Stimulated activated naive B cell treated with anti-CD40 and anti-IgM and Interleukin-4, amounts not matched to agents 10 μg/mL and 1 μg/mL and 100 μg/mL, for 72 hours (primary cell): Measurements from ENCODE around the gene C9orf50.
A peak's percentile ranks its signal among the peaks of the same experiment; 100 is the strongest.
"Not testable (repeated sequence)": the region's sequence is repeated elsewhere in the genome, so short reads cannot be mapped to it uniquely, and the experiment has no call there.

ENCODE experiments used
- ATAC-seq, 2 donors: fragments of 150-1000 bp; cut with Tn5 transposase; replicated peaks; 2 replicates each; pipeline ENCODE4 v1.10.0; 2021; ENCODE audit warnings: moderate library complexity in 1 of 2
- DNase-seq: peaks from one replicate; pipeline ENCODE4 v3.0.0; 2021
- H3K27ac Mint-ChIP-seq: one replicate; pipeline ENCODE4 v1.8.0; 2022; ENCODE audit warnings: mild to moderate bottlenecking, mixed read lengths
- H3K27me3 Mint-ChIP-seq, 2 donors: one replicate each; pipeline ENCODE4 v1.8.0; 2022; ENCODE audit warnings: mixed read lengths in 2 of 2
- H3K36me3 Mint-ChIP-seq, 2 donors: one replicate each; pipeline ENCODE4 v1.8.0; 2022; ENCODE audit warnings: mixed read lengths in 2 of 2, mild to moderate bottlenecking in 1 of 2
- H3K4me1 Mint-ChIP-seq, 2 donors: one replicate each; pipeline ENCODE4 v1.8.0; 2022; ENCODE audit warnings: mixed read lengths in 2 of 2, mild to moderate bottlenecking in 1 of 2
- H3K4me3 Mint-ChIP-seq, 2 donors: one replicate each; pipeline ENCODE4 v1.8.0; 2022; ENCODE audit warnings: mild to moderate bottlenecking in 2 of 2, mixed read lengths in 2 of 2, moderate library complexity in 1 of 2
- H3K9me3 Mint-ChIP-seq, 2 donors: one replicate each; pipeline ENCODE4 v1.8.0; 2022; ENCODE audit warnings: mixed read lengths in 2 of 2, mild to moderate bottlenecking in 1 of 2

The C9orf50 gene

DNA sequence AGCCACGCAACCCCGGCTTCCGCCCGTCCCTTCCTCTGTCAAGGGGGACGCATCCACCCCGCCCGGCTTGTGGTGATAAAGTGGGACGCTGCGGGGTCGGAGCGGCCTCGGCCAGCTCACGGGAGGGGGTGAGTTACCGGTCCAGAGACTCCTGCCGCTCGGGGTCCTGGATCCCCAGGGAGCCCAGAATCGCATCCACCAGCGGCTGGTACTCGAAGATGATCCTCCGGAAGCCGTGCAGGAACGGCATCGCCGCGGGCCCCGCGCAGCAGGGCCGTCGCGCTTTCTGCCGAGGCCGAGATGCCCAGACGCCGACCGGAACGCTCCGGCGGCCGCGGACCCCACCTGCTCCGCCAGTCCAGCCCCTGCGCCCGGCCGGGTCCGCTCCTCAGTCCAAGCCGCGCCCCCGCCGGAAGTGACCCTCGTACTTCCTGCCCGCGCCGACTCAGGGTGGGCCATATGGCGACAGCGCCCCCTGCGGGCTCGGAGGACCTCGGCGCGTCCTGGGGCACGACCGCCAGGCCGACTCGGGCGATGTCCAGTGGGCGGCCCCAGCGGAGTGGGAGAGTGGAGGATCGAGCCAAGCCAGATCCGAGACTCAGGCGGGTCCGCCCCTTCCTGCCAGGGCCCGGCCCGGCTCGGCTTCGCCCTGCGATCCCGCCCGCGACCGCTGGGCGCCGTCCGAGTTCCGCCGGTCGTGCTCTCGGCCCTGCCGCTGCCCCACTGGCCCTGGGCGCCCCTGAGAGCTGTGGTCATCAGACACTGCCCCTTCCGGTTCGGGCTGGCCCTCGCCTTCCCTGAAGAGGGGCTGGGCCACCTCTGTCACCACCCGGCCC lies 21.1 kb upstream of the C9orf50 start, which contains the start of gene ASB6:
Gene ASB6, minus strand, starts transcription at position 402 of the 836 bp plus-strand sequence. Its CDS starts 152 bp downstream, at position 250.
- H3K27me3 Mint-ChIP-seq = peaks cover 0 to 6% of the 10 kb centered on the region in 2 donors
- H3K9me3 Mint-ChIP-seq = peaks cover 0 to 3% of the 10 kb centered on the region in 2 donors
- ATAC-seq (peak; percentile 98), DNase-seq (peak; percentile 98)
- H3K36me3 Mint-ChIP-seq = peaks cover 10 to 15% of the 10 kb centered on the region in 2 donors
- peak within 1 kb of the TSS; percentile 90 for H3K27ac Mint-ChIP-seq
- H3K4me1 Mint-ChIP-seq = peaks cover 20 to 44% of the 10 kb centered on the region in 2 donors
- peak within 1 kb of the TSS; percentile 82 to 93 for H3K4me3 Mint-ChIP-seq

DNA sequence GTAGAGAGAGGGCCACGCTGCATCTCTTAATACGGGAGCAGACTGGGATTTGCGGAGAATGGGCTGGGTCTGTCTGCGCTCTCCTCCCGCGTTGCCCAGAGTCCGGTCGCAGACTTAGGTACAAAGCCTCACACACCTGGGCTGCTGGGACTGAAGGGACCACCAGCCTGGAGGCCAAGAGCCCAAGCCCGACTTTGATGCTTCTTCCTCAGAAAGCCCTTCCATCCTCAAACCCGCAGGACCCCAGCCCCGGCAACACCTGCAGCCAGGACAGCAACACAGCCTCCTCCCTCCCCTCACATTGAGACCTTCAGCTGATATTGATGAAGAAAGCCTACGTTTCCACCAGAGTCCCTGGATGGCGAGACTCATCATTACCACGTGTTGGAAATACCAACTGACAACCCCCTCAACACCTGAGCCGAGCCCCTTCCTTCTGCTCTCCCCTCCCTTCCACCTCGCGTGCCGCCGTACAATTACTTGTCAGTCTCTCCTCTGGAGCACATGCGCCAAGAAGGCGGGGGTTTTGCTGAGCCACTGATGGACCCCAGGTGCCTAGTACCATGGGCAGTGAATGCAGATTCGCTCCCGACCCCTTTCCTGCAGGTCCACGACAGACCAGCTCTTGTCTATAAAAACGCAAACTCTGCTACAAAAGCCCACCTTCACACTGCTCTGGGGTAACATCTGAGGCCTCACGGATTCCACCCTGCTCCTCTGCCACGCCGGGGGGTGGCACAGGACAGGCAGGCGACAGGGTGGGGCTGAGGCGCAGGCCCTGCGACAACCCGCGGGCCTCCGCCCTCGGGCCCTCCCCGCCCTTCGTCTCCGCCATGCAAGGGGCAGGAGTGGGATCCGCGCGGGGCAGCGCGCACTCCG lies 20.2 kb upstream of the C9orf50 start:
- peak; percentile 26 to 28 for ATAC-seq
- peaks cover 20 to 44% of the 10 kb centered on the region in 2 donors for H3K4me1 Mint-ChIP-seq

DNA sequence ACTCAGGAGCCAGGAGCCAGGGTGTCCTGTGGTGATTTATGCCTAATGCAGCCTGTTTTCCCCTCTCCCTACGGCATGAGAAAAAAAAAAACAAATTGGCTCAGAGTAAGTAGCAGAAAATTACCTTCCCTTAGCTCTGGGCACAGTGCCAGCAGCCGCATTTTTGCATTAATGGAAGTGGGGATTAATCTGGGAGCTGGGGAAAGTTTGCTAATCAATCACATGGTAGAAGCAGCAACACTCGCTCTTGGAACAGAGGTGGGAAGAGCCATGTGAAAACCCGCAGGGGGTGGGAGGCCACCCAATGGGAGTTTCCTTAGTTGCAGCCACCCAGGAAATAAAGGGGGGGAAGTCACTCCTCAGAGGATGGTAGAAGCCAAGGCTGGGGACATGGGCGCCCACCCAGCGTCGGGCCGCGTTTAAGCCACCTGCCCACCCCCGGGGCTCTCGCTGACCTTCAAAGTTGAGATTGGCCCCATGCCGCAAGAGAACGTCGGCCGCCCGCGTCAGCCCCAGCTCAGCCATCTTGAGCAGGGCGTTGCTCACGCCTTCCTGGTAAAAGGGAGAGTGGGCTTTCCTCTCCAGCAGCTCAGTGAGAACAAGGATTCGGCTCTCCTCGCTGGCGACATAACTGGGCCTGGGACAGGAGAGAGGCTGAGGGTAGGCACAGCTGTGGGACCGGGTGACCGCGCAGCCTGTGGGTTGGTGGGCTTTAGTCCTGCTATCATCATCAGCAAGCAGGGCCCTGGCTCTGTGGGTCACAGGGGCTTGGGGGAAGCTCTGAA lies 19.4 kb upstream of the C9orf50 start:
- DNase-seq (no peak), ATAC-seq (no peak)
- Mint-ChIP-seq H3K27ac (no peak overlapping the region), H3K4me1 (peaks cover 20 to 44% of the 10 kb centered on the region in 2 donors), H3K36me3 (peaks cover 11 to 20% of the 10 kb centered on the region in 2 donors), H3K9me3 (no peaks in the 10 kb centered on the region), H3K27me3 (no peaks in the 10 kb centered on the region), H3K4me3 (peak overlapping the region; percentile 82 to 93)

More for the DNA sequence above, 20.2 kb upstream of the C9orf50 start:
- Mint-ChIP-seq H3K27ac (peak overlapping the region; percentile 83), H3K9me3 (no peaks in the 10 kb centered on the region), H3K36me3 (peaks cover 10 to 15% of the 10 kb centered on the region in 2 donors), H3K27me3 (no peaks in the 10 kb centered on the region), H3K4me3 (peak overlapping the region; percentile 82 to 93)
- no peak for DNase-seq

DNA sequence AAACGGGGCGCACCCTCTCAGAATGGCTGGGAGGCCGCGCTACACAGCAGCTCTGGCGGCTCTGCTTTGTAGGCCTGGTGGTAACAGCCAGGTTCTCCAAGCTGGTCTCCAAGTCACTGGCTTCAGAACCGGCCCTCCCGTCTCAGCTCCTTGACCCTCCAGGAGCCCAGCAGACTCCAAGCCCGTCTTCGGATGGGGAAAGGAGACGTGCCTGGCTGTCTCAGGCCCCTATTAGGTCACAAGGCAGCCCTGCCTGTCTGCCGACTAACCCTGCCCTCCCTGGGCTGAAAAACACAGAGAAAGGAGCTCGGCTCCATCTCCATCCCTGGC lies 18.8 kb upstream of the C9orf50 start:
- no peak for DNase-seq

DNA sequence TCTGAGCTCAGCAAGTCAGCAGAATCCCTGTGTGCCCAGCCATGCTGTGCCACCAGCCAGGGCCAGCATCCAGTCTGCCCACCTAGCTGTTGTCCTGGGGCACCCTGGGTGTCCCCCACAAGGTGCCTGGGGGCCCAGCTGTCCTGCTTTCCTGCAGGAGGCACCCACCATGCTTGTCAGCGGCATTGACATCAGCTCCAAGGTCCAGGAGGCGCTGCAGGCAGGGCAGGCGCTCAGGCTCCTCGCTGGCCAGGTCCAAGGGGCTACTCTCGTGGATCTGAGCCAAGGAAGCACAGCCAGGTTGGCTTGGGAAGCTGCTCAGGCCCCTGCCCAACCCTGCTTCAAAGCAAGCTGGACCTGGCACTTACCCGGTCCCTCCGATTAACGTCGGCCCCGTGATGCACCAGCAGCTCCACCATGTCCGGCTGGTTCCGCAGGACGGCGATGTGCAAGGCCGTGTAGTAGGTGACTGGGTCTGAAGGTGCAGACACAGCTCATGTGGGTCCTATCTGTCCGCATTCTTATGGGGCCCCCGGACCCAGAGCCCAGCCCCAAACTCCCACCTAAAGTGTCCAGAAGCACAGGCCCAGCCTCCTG lies 18.2 kb upstream of the C9orf50 start:
- ATAC-seq (no peak), DNase-seq (no peak)
- Mint-ChIP-seq H3K27me3 (no peaks in the 10 kb centered on the region), H3K9me3 (no peaks in the 10 kb centered on the region), H3K4me3 (no peak overlapping the region), H3K4me1 (peaks cover 20 to 46% of the 10 kb centered on the region in 2 donors), H3K27ac (no peak overlapping the region), H3K36me3 (peaks cover 15 to 25% of the 10 kb centered on the region in 2 donors)

More for the DNA sequence above, 18.8 kb upstream of the C9orf50 start:
- Mint-ChIP-seq H3K27ac (no peak overlapping the region), H3K36me3 (peaks cover 15 to 25% of the 10 kb centered on the region in 2 donors), H3K4me1 (peaks cover 20 to 46% of the 10 kb centered on the region in 2 donors), H3K4me3 (peak overlapping the region; percentile 82 to 93), H3K9me3 (no peaks in the 10 kb centered on the region), H3K27me3 (no peaks in the 10 kb centered on the region)
- no peak for ATAC-seq

DNA sequence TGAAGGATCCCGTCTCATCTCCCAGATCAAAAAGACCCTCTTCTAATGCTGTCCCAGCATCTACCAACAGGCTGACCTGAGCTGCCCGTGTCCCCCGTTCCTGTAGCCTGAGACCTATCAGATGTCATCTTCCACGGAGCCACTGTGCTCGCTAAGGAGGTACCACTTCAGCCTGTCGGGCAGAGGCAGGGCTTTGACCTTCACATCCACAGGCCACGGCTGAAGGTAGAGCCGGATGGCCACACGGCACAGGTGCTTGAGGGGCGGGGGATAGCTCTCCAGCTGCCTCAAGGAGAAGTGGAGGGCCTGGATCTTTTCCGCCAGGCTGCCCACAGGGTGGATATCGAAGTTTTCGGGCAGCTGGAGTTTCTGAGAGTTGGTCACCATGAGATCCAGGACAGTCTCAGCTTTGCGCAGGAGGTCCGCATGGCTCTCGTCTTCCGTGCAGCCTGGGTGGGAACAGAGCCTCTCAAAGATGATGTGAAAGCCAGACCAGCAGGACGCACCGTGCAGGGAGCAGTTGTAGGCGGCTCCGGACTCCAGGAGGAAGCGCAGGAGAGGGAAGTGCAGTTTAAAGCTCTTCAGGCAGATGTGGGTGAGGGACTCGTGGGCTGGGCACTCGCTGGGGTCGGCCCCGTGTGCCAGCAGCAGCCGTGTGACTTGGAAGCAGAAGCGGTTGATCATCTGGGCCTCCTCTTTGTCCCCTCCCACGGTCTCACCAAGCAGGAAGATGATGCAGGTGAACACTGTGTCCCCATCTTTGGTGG lies 17.0 kb upstream of the C9orf50 start:
- no peak for DNase-seq
- H3K27ac Mint-ChIP-seq = peak overlapping the region; percentile 84
- ATAC-seq = no peak
- H3K4me3 Mint-ChIP-seq = peak overlapping the region in 1 of 2 donors; percentile 27
- H3K27me3 Mint-ChIP-seq = no peaks in the 10 kb centered on the region
- peaks cover 23 to 46% of the 10 kb centered on the region in 2 donors for H3K4me1 Mint-ChIP-seq
- H3K9me3 Mint-ChIP-seq = no peaks in the 10 kb centered on the region
- H3K36me3 Mint-ChIP-seq = peaks cover 18 to 29% of the 10 kb centered on the region in 2 donors

DNA sequence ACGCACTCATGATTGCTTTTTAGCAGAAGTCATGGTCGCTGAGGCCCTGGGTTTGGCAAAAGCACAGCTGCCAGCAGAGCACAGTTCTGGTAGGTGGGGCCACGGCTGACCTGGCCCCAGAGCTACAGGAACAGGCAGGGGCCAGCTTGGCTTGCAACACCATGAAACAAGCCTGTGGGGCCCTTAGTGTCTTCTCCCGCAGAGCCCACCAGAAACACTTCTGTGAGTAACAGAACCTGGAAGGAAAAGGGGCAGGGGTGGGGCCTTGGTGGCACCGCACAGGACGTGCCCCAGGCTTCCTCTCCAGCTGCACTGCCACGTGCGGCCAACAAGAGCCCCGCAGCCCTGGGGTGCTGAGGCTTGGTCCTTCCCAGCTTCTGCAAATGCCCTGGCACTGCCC lies 16.2 kb upstream of the C9orf50 start:
- H3K9me3 Mint-ChIP-seq = no peaks in the 10 kb centered on the region
- no peak for DNase-seq
- H3K27me3 Mint-ChIP-seq = no peaks in the 10 kb centered on the region
- H3K4me3 Mint-ChIP-seq = no peak overlapping the region
- H3K36me3 Mint-ChIP-seq = peaks cover 23 to 33% of the 10 kb centered on the region in 2 donors
- ATAC-seq = no peak
- H3K27ac Mint-ChIP-seq = no peak overlapping the region
- H3K4me1 Mint-ChIP-seq = peaks cover 24 to 45% of the 10 kb centered on the region in 2 donors

DNA sequence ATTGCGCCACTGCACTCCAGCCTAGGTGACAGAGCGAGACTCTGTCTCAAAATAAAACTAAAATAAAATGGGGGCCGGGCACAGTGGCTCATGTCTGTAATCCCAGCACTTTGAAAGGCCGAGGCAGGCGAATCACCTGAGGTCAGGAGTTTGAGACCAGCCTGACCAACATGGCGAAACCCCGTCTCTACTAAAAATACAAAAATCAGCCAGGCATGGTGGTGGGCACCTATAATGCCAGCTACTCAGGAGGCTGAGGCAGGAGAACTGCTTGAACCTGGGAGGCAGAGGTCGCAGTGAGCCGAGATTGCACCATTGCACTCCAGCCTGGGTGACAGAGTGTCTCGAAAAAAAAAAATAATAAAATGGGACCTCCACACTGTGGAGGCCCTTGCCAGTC lies 15.4 kb upstream of the C9orf50 start:
- not testable (repeated sequence) for H3K4me3 Mint-ChIP-seq, H3K9me3 Mint-ChIP-seq, DNase-seq, H3K27me3 Mint-ChIP-seq, ATAC-seq
- Mint-ChIP-seq H3K4me1 (peaks cover 30 to 49% of the 10 kb centered on the region in 2 donors), H3K27ac (peak overlapping the region; percentile 9), H3K36me3 (peaks cover 29 to 40% of the 10 kb centered on the region in 2 donors)

DNA sequence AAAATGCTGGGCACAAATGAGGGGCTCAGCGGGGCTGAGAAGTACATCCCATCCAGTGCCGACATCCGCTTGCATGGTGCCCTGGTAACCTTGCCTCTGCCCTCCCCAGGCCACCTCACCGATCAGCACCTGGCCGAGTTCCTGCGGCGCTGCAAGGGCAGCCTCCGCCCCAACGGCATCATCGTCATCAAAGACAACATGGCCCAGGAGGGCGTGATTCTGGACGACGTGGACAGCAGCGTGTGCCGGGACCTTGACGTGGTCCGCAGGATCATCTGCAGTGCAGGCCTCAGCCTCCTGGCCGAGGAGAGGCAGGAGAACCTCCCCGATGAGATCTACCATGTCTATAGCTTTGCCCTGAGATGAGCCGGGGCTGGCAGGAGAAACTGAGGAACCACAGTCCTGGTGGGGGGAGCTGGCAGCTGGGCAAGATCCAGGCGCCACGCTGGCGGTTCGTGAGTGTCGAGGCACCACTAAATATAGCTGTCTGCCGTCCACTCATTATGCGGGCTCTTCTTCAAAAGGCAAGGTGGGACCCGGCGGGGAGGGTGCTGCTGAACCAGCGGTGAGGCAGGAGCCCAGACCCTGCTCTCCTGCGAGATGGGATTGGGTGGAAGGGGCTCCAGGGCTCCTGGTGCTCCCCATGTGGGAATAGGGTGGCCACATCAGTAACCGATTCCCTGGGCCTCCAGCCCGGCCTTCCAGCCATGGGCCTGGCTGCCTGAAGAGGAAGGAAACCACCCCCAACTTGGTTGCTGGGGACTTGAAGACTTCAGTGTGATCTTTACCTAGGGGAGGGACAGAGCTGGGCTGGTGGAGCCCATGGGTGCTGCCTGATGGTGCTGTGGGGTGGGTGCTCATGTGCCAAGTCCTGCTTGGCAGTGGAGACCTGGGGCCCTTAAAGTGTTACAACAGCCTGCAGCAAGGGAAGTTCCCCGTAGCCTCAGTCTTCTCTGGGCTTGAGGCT lies 14.5 kb upstream of the C9orf50 start:
- Mint-ChIP-seq H3K27me3 (no peaks in the 10 kb centered on the region), H3K9me3 (no peaks in the 10 kb centered on the region), H3K4me1 (peaks cover 30 to 49% of the 10 kb centered on the region in 2 donors), H3K4me3 (no peak overlapping the region), H3K27ac (peak overlapping the region; percentile 14), H3K36me3 (peaks cover 35 to 50% of the 10 kb centered on the region in 2 donors)
- ATAC-seq (no peak), DNase-seq (no peak)

DNA sequence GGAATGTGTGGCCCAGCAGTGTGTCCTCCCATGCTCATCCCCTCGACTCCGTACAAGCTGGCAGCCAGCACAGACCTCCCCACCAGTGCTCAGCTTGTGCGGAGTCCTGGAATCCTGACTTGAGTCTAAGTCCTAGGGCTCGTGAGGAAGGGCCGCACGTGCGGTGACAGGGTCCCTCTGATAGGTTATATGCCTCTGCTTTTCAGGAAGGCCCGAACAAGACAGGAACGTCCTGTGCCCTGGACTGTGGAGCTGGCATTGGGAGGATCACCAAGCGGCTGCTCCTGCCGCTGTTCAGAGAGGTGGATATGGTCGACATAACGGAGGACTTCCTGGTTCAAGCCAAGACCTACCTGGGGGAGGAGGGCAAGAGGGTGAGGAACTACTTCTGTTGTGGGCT lies 12.9 kb upstream of the C9orf50 start:
- Mint-ChIP-seq H3K27me3 (no peaks in the 10 kb centered on the region), H3K4me3 (no peak overlapping the region), H3K9me3 (no peaks in the 10 kb centered on the region), H3K36me3 (peaks cover 34 to 48% of the 10 kb centered on the region in 2 donors), H3K27ac (no peak overlapping the region), H3K4me1 (peaks cover 34 to 49% of the 10 kb centered on the region in 2 donors)
- ATAC-seq (no peak), DNase-seq (no peak)

DNA sequence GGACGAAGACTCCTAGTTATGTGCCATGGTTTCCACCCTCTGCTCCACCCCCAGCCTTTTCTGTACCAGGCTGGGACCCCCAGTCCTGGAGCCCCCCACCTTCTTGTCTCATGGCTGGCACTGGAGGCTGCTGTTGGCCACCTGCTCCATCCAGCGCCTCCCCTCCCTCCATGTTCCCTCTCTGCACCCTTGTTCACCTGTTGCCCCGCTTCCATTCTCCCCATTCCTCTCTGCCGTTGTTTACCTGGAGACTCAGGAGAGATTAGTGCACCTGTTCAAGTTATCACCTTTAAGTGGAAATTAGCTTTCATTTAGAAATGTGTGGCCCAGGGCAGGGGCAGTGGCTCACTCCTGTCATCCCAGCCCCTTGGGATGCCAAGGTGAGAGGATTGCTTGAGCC lies 12.3 kb upstream of the C9orf50 start:
- Mint-ChIP-seq H3K36me3 (peaks cover 31 to 44% of the 10 kb centered on the region in 2 donors), H3K9me3 (no peaks in the 10 kb centered on the region), H3K4me3 (no peak overlapping the region), H3K27ac (peak overlapping the region; percentile 25), H3K4me1 (peaks cover 34 to 52% of the 10 kb centered on the region in 2 donors), H3K27me3 (no peaks in the 10 kb centered on the region)
- DNase-seq = no peak
- ATAC-seq = no peak

DNA sequence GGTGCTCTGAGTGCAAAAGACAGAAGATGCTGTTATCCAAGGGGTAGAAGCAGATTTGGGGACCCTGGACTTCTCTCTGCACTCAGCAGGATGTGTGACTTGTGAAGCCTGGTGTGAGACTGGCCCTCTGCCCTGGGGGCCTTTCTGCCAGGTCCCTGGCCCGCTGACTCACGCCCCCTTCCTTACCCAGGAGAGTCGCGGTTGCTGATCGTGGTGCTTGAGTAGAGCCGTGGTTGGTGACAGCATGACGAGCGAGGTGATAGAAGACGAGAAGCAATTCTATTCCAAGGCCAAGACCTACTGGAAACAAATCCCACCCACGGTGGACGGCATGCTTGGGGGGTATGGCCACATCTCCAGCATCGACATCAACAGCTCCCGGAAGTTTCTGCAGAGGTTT lies 11.6 kb upstream of the C9orf50 start:
- Mint-ChIP-seq H3K4me1 (peaks cover 34 to 54% of the 10 kb centered on the region in 2 donors), H3K27me3 (no peaks in the 10 kb centered on the region), H3K4me3 (no peak overlapping the region), H3K36me3 (peaks cover 28 to 40% of the 10 kb centered on the region in 2 donors), H3K27ac (peak overlapping the region; percentile 76), H3K9me3 (no peaks in the 10 kb centered on the region)
- ATAC-seq (no peak), DNase-seq (no peak)
